ENCODE measurements around the gene ZNF680.

DNA sequence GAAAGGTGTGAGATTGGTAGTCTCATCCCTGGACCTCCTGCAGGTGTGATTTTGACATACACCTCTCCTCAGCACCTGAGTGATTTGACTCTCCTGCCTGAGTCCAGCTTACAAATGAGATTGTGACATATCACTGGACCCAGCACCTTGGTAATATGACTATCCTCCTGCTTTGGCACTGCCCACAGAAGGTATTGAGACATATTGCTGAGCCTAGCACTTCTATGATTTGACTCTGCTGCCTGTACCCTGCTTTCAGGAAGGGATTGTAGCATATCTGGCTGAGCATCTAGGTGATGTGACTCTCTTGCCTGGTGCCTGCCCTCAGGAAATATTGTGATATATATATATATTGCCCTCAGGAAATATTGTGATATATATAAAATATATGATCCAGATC is 43.5 kb upstream of the ZNF680 start:
- TF ChIP-seq SUZ12 (IDR thresholded peaks at IDR 0.05; ENCODE audit: extremely low read depth, insufficient read depth, insufficient read length) = no peak
- TF ChIP-seq ZNF274 (IDR thresholded peaks at IDR 0.05; ENCODE audit: low read depth, low read length) = no peak
